GM23338 (cell line): ENCODE data around the gene CMTM6. TPM values are rescaled to one million over a fixed set of nuclear protein-coding genes. Genes with fewer than 3 reads are reported as not detected.
"Not testable (repeated sequence)": the region's sequence is repeated elsewhere in the genome, so short reads cannot be mapped to it uniquely, and the experiment has no call there.

ENCODE experiments used
- ATAC-seq: fragments of 200-7000 bp; cut with Tn5 transposase; 3 replicates; pipeline ENCODE4 v1.9.1; 2020
- DNase-seq: peaks from one replicate; pipeline ENCODE4 v3.0.0-alpha.2; 2015; ENCODE audit warnings: low spot score
- H2AFZ ChIP-seq: fragments of 200-600 bp; sonication (generic); 2 replicates; pipeline ENCODE4 v1.8.0; 2016; ENCODE audit warnings: antibody characterized with exemption, mild to moderate bottlenecking, moderate library complexity
- H3F3A ChIP-seq: fragments of 200-600 bp; sonication (generic); replicated peaks from 2 replicates; pipeline ENCODE4 v1.8.0; 2017; ENCODE audit warnings: antibody characterized with exemption, mixed run types, low read depth
- H3K27ac ChIP-seq: fragments of 200-600 bp; sonication (generic); 2 replicates; pipeline ENCODE4 v1.6.1; 2016; ENCODE audit warnings: low read depth
- H3K27me3 ChIP-seq: fragments of 200-600 bp; sonication (generic); 2 replicates; pipeline ENCODE4 v1.8.0; 2016; ENCODE audit warnings: mild to moderate bottlenecking, mixed run types, moderate library complexity; ENCODE audit not compliant: insufficient read depth
- H3K36me3 ChIP-seq: fragments of 200-600 bp; sonication (generic); 2 replicates; pipeline ENCODE4 v1.8.0; 2016; ENCODE audit warnings: mild to moderate bottlenecking; ENCODE audit not compliant: insufficient read depth
- H3K4me1 ChIP-seq: fragments of 200-600 bp; sonication (generic); 2 replicates; pipeline ENCODE4 v1.8.0; 2016; ENCODE audit warnings: mild to moderate bottlenecking, moderate library complexity; ENCODE audit not compliant: insufficient read depth
- H3K4me2 ChIP-seq: fragments of 200-600 bp; sonication (generic); 2 replicates; pipeline ENCODE4 v1.7.1; 2017; ENCODE audit warnings: mixed run types
- H3K4me3 ChIP-seq: fragments of 200-600 bp; sonication (generic); 2 replicates; pipeline ENCODE4 v1.6.1; 2016; ENCODE audit warnings: mixed run types
- H3K79me2 ChIP-seq: fragments of 200-600 bp; sonication (generic); replicated peaks from 2 replicates; pipeline ENCODE4 v1.8.0; 2017; ENCODE audit warnings: mild to moderate bottlenecking; ENCODE audit not compliant: insufficient read depth
- H3K9me2 ChIP-seq: fragments of 200-600 bp; sonication (generic); 2 replicates; pipeline ENCODE4 v1.8.0; 2017; ENCODE audit not compliant: insufficient read depth
- H4K20me1 ChIP-seq: fragments of 200-600 bp; sonication (generic); replicated peaks from 2 replicates; pipeline ENCODE4 v1.8.0; 2017; ENCODE audit warnings: mild to moderate bottlenecking; ENCODE audit not compliant: insufficient read depth
- H3K27ac Mint-ChIP-seq: 2 replicates; pipeline ENCODE4 v1.8.0; 2020; ENCODE audit warnings: inconsistent platforms, mild to moderate bottlenecking, moderate library complexity, mixed read lengths
- H3K27me3 Mint-ChIP-seq: 3 replicates; pipeline ENCODE4 v1.8.0; 2022; ENCODE audit warnings: low read depth, mild to moderate bottlenecking, moderate library complexity, mixed read lengths, inconsistent platforms; ENCODE audit not compliant: insufficient read depth, poor library complexity
- H3K36me3 Mint-ChIP-seq: 3 replicates; pipeline ENCODE4 v1.8.0; 2021; ENCODE audit warnings: low read depth, mild to moderate bottlenecking, inconsistent platforms, moderate library complexity, mixed read lengths
- H3K4me1 Mint-ChIP-seq: 3 replicates; pipeline ENCODE4 v1.8.0; 2020; ENCODE audit warnings: mild to moderate bottlenecking, inconsistent platforms, mixed read lengths
- H3K4me3 Mint-ChIP-seq: 3 replicates; pipeline ENCODE4 v1.8.0; 2021; ENCODE audit warnings: moderate library complexity, mild to moderate bottlenecking, inconsistent platforms, mixed read lengths
- H3K9me3 Mint-ChIP-seq: 3 replicates; pipeline ENCODE4 v1.8.0; 2020; ENCODE audit warnings: moderate library complexity, mild to moderate bottlenecking, inconsistent platforms, mixed read lengths
- EZH2 ChIP-seq: fragments of 200-600 bp; sonication (generic); IDR thresholded peaks from one replicate; pipeline ENCODE4 v1.8.0; 2017; ENCODE audit warnings: antibody characterized with exemption, mild to moderate bottlenecking, low read depth; ENCODE audit not compliant: unreplicated experiment
- NANOG ChIP-seq: IDR thresholded peaks from 2 replicates; pipeline ENCODE4 v1.6.1; 2016; ENCODE audit warnings: antibody characterized with exemption, borderline replicate concordance
- POLR2AphosphoS5 ChIP-seq: IDR thresholded peaks from 2 replicates; pipeline ENCODE4 v1.6.1; 2016; ENCODE audit warnings: antibody characterized with exemption, low read depth
- REST ChIP-seq: IDR thresholded peaks from one replicate; pipeline ENCODE4 v1.6.1; 2018; ENCODE audit warnings: antibody characterized with exemption; ENCODE audit not compliant: unreplicated experiment
- polyA plus RNA-seq: library from polyadenylated mRNA; unstranded; fragments of >200 nt; fragmentation: Nextera tagmentation; extraction: Ambion mirVana; gene quantifications from 2 replicates; pipeline ENCODE4 v1.2.1, GENCODE V29; 2016
- total RNA-seq: library from RNA; depleted of rRNA; stranded (reverse); fragments of >200 nt; shearing (Covaris generic); gene quantifications from 2 replicates; pipeline ENCODE4 v1.2.3, GENCODE V29; 2014

CMTM6 gene
- total and polyA plus RNA-seq, 2 experiments from 2014 or later, result 42.3 to 123 TPM

DNA sequence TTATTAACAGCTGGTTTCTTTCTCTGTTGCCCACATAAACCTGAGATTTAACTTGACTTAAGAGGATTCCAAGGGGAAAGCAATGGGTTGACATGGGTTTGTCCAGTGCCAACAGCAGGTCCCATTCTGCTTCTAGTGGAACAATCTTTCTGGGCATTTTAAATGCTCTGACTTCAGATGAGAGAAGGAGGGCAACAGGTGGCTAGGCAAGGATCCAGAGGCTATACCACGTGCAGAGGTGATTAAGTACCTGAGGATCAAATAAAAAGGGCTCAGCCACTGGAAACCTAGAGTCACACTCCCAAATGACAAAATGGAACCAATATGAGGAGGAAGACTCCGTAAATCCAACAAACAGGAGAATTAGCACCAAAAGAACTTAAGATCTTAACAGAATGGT is 28.5 kb downstream of the CMTM6 start:
- ATAC-seq, result no peak
- Histone ChIP-seq H3K27ac (no peak overlapping the region), H2AFZ (no peak overlapping the region), H3K4me3 (no peak overlapping the region), H3K27me3 (no peaks in the 10 kb centered on the region), H3K79me2 (no peaks in the 10 kb centered on the region), H3K4me2 (no peak overlapping the region), H3K4me1 (no peaks in the 10 kb centered on the region), H3K36me3 (no peaks in the 10 kb centered on the region), H3F3A (no peaks in the 10 kb centered on the region), H3K9me2 (peaks cover 5% of the 10 kb centered on the region), H4K20me1 (no peaks in the 10 kb centered on the region; the same call in 1 of the 2 replicates)
- no peak overlapping the region for H3K27ac Mint-ChIP-seq
- H3K4me3 Mint-ChIP-seq, result no peak overlapping the region
- DNase-seq, result no peak
- H3K4me1 Mint-ChIP-seq, result no peaks in the 10 kb centered on the region; the same call in 2 of the 3 replicates
- no peaks in the 10 kb centered on the region; the same call in 2 of the 3 replicates for H3K36me3 Mint-ChIP-seq
- H3K27me3 Mint-ChIP-seq, result no peaks in the 10 kb centered on the region
- TF ChIP-seq POLR2AphosphoS5 (no peak), EZH2 (no peak), NANOG (no peak), REST (no peak)
- no peaks in the 10 kb centered on the region for H3K9me3 Mint-ChIP-seq

GRCh38 chr3:32472151-32472550 is 30.5 kb downstream of the CMTM6 start:
- not testable (repeated sequence) for H3K9me2 ChIP-seq, ATAC-seq, H4K20me1 ChIP-seq, H3K36me3 Mint-ChIP-seq, H3K4me1 ChIP-seq, H2AFZ ChIP-seq, H3K4me3 ChIP-seq, H3F3A ChIP-seq, H3K36me3 ChIP-seq, H3K27me3 Mint-ChIP-seq, H3K27me3 ChIP-seq, H3K27ac ChIP-seq, H3K9me3 Mint-ChIP-seq, H3K27ac Mint-ChIP-seq, H3K79me2 ChIP-seq, DNase-seq, H3K4me2 ChIP-seq, H3K4me1 Mint-ChIP-seq, H3K4me3 Mint-ChIP-seq

- Histone ChIP-seq H3K79me2 (no peaks in the 10 kb centered on the region), H3K27me3 (no peaks in the 10 kb centered on the region), H3K4me1 (peaks cover 8% of the 10 kb centered on the region; the same call in 1 of the 2 replicates), H3K9me2 (peaks cover 5% of the 10 kb centered on the region), H2AFZ (no peak overlapping the region), H4K20me1 (no peaks in the 10 kb centered on the region; the same call in 1 of the 2 replicates), H3K36me3 (no peaks in the 10 kb centered on the region), H3K4me3 (no peak overlapping the region), H3K27ac (no peak overlapping the region), H3F3A (no peaks in the 10 kb centered on the region), H3K4me2 (no peak overlapping the region)
- no peaks in the 10 kb centered on the region; the same call in 1 of the 3 replicates for H3K36me3 Mint-ChIP-seq
- ATAC-seq (no peak), DNase-seq (no peak)
- H3K27me3 Mint-ChIP-seq, result no peaks in the 10 kb centered on the region
- no peak overlapping the region for H3K27ac Mint-ChIP-seq
- H3K9me3 Mint-ChIP-seq, result no peaks in the 10 kb centered on the region
- TF ChIP-seq REST, result no peak
- no peak overlapping the region for H3K4me3 Mint-ChIP-seq
- H3K4me1 Mint-ChIP-seq, result peaks cover 8% of the 10 kb centered on the region
Observed at GRCh38 chr3:32471246-32471645, 31.4 kb downstream of the CMTM6 start.
